Measurements from ENCODE around the gene STYX.
A peak's percentile ranks its signal among the peaks of the same experiment; 100 is the strongest.

The STYX gene

GRCh38 chr14:52729925-52730708, at the start of gene STYX:
Gene STYX, plus strand, starts transcription at chr14:52730166. Its CDS starts 309 bp downstream, at chr14:52730475.
- peak; percentile 97 for DNase-seq (ENCODE audit: low spot score)

- no peak for DNase-seq (ENCODE audit: low spot score)
Measured at GRCh38 chr14:52683985-52684520, 45.9 kb upstream of the STYX start.

- DNase-seq (ENCODE audit: low spot score) = no peak
Measured at GRCh38 chr14:52686176-52686575, 43.8 kb upstream of the STYX start.

- DNase-seq (ENCODE audit: low spot score) = peak; percentile 39
Measured at GRCh38 chr14:52690983-52691760, 38.8 kb upstream of the STYX start.

- no peak for DNase-seq (ENCODE audit: low spot score)
Measured at GRCh38 chr14:52692248-52692962, 37.6 kb upstream of the STYX start.

- DNase-seq (ENCODE audit: low spot score) = no peak
Measured at GRCh38 chr14:52693036-52693435, 36.9 kb upstream of the STYX start.

- DNase-seq (ENCODE audit: low spot score) = no peak
Measured at GRCh38 chr14:52693532-52693931, 36.4 kb upstream of the STYX start.

- peak; percentile 71 for DNase-seq (ENCODE audit: low spot score)
Measured at GRCh38 chr14:52694761-52695480, 35.0 kb upstream of the STYX start.

GRCh38 chr14:52695481-52696091, 34.4 kb upstream of the STYX start, which contains the start of gene ERO1A:
Gene ERO1A, minus strand, starts transcription at chr14:52695558. Its CDS starts 77 bp downstream, at chr14:52695481.
- DNase-seq (ENCODE audit: low spot score) = peak; percentile 87

- DNase-seq (ENCODE audit: low spot score) = no peak
Measured at GRCh38 chr14:52700701-52701172, 29.2 kb upstream of the STYX start.

GRCh38 chr14:52701223-52701622, 28.7 kb upstream of the STYX start:
- DNase-seq (ENCODE audit: low spot score) = no peak

GRCh38 chr14:52703225-52703624, 26.7 kb upstream of the STYX start:
- DNase-seq (ENCODE audit: low spot score) = no peak

- DNase-seq (ENCODE audit: low spot score) = no peak
Measured at GRCh38 chr14:52703664-52704063, 26.3 kb upstream of the STYX start.

- no peak for DNase-seq (ENCODE audit: low spot score)
Measured at GRCh38 chr14:52706286-52706685, 23.7 kb upstream of the STYX start.

- peak; percentile 97 for DNase-seq (ENCODE audit: low spot score)
Measured at GRCh38 chr14:52706724-52707706, 23.0 kb upstream of the STYX start, which contains the start of gene PSMC6. Gene PSMC6, plus strand, starts transcription at chr14:52707200. Its CDS starts 20 bp downstream, at chr14:52707220.

GRCh38 chr14:52711666-52712065, 18.3 kb upstream of the STYX start:
- no peak for DNase-seq (ENCODE audit: low spot score)

- DNase-seq (ENCODE audit: low spot score) = no peak
Measured at GRCh38 chr14:52716155-52716554, 13.8 kb upstream of the STYX start.

- no peak for DNase-seq (ENCODE audit: low spot score)
Measured at GRCh38 chr14:52723514-52724359, 6.2 kb upstream of the STYX start.

- no peak for DNase-seq (ENCODE audit: low spot score)
Measured at GRCh38 chr14:52724360-52724644, 5.7 kb upstream of the STYX start.

Data from D341Med (cell line).